Measurements from ENCODE around the gene STK40.

- TF ChIP-seq EZH2 (IDR thresholded peaks at IDR 0.05; ENCODE audit: low read length, missing control alignments) = no peak
- TF ChIP-seq CTCF (conservative IDR thresholded peaks at IDR 0.05 in 1 of 2, IDR thresholded peaks at IDR 0.05 in 1 of 2; ENCODE audit: low read depth in 1 of 2, low read length in 2 of 2) = no peak
These were observed 88.7 kb downstream of the STK40 start for GRCh38 chr1:36297062-36297461.
